Measurements from ENCODE around the gene HOXA9.

DNA sequence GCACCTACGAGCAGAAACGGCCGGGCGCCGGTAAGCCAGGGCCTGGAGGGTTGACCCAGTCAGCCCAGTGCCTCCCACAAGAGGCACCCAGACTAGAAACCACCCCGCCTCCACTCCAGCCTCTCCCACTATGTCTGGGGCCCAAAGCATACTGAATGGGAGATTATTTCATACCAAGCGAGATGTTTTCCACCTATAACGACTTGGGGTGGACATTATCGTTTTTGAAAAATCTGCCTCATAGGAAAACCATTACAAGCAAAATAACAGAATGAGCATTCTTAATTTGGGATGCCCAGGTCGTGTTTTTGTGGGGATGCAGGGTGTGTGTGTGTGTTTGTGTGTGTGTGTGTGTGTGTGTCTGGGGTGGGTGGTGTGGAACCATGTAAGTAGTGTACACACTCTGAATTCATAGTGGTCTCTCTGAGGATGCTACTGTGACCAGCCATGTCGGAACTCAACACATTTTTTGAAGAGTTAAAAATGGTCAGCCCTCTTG lies 19.4 kb downstream of the HOXA9 start:
- TF ChIP-seq POLR2A (IDR thresholded peaks at IDR 0.05) = no peak
- TF ChIP-seq, protein P1, sequence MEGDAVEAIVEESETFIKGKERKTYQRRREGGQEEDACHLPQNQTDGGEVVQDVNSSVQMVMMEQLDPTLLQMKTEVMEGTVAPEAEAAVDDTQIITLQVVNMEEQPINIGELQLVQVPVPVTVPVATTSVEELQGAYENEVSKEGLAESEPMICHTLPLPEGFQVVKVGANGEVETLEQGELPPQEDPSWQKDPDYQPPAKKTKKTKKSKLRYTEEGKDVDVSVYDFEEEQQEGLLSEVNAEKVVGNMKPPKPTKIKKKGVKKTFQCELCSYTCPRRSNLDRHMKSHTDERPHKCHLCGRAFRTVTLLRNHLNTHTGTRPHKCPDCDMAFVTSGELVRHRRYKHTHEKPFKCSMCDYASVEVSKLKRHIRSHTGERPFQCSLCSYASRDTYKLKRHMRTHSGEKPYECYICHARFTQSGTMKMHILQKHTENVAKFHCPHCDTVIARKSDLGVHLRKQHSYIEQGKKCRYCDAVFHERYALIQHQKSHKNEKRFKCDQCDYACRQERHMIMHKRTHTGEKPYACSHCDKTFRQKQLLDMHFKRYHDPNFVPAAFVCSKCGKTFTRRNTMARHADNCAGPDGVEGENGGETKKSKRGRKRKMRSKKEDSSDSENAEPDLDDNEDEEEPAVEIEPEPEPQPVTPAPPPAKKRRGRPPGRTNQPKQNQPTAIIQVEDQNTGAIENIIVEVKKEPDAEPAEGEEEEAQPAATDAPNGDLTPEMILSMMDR (IDR thresholded peaks at IDR 0.05) = no peak
